PFSK-1 (cell line): ENCODE measurements around the gene HK3.

Experiments used
- FOXP2 ChIP-seq: optimal IDR thresholded peaks from 2 replicates; pipeline ENCODE3; 2011; ENCODE audit warnings: borderline replicate concordance, control low read depth, inconsistent platforms; ENCODE audit not compliant: insufficient read depth; ENCODE audit errors: extremely low read length, extremely low read depth
- POLR2AphosphoS5 ChIP-seq: IDR thresholded peaks from 2 replicates; pipeline ENCODE4 v1.6.1; 2012; ENCODE audit warnings: low read depth, mild to moderate bottlenecking, control low read depth, low read length, moderate library complexity
- SIN3A ChIP-seq: IDR thresholded peaks from 2 replicates; pipeline ENCODE4 v1.6.1; 2012; ENCODE audit warnings: mild to moderate bottlenecking, low read length, moderate library complexity, borderline replicate concordance; ENCODE audit not compliant: insufficient read depth
- TAF1 ChIP-seq: IDR thresholded peaks from 2 replicates; pipeline ENCODE4 v1.6.1; 2012; ENCODE audit warnings: low read length, control low read depth, borderline replicate concordance; ENCODE audit not compliant: insufficient read depth
- TF ChIP-seq, protein P1 (sequence below), 2 experiments: IDR thresholded peaks; 2 replicates each; pipeline versions ENCODE4 v1.6.1 to v1.8.0; 2011 to 2012; ENCODE audit warnings: low read depth in 2 of 2, low read length in 2 of 2, control low read depth in 1 of 2, inconsistent platforms in 1 of 2, mild to moderate bottlenecking in 1 of 2, moderate library complexity in 1 of 2; ENCODE audit not compliant: insufficient read depth in 1 of 2

HK3 gene

GRCh38 chr5:176901260-176902101 is 2.3 kb upstream of the HK3 start:
- TF ChIP-seq SIN3A (no peak), TAF1 (no peak)
- TF ChIP-seq, protein P1, sequence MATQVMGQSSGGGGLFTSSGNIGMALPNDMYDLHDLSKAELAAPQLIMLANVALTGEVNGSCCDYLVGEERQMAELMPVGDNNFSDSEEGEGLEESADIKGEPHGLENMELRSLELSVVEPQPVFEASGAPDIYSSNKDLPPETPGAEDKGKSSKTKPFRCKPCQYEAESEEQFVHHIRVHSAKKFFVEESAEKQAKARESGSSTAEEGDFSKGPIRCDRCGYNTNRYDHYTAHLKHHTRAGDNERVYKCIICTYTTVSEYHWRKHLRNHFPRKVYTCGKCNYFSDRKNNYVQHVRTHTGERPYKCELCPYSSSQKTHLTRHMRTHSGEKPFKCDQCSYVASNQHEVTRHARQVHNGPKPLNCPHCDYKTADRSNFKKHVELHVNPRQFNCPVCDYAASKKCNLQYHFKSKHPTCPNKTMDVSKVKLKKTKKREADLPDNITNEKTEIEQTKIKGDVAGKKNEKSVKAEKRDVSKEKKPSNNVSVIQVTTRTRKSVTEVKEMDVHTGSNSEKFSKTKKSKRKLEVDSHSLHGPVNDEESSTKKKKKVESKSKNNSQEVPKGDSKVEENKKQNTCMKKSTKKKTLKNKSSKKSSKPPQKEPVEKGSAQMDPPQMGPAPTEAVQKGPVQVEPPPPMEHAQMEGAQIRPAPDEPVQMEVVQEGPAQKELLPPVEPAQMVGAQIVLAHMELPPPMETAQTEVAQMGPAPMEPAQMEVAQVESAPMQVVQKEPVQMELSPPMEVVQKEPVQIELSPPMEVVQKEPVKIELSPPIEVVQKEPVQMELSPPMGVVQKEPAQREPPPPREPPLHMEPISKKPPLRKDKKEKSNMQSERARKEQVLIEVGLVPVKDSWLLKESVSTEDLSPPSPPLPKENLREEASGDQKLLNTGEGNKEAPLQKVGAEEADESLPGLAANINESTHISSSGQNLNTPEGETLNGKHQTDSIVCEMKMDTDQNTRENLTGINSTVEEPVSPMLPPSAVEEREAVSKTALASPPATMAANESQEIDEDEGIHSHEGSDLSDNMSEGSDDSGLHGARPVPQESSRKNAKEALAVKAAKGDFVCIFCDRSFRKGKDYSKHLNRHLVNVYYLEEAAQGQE (IDR thresholded peaks at IDR 0.05; ENCODE audit: insufficient read depth in 1 of 2, low read depth in 2 of 2, low read length in 2 of 2), result no peak

DNA sequence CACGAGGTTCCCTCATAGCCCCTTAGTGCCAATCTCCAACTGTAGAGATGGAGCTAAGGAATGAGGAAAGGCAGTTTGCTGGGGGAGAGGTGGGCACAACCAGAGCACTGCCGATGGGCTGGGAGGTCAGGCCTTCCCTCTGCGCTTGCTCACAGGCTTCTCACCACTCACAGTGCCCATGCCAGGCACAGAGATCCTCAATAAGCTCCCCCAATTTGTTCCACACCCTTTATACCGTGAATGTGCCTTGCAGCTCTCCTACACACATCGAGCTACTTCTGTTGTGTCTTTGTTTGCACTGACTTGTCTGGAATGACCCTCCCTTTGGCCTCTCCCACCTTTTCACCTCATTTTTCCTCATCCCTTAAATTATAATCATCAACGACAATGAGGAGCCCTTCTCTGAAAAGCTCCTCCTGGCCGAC is 1.6 kb upstream of the HK3 start:
- TF ChIP-seq, protein P1 (IDR thresholded peaks at IDR 0.05; ENCODE audit: insufficient read depth in 1 of 2, low read depth in 2 of 2, low read length in 2 of 2), result no peak
- TF ChIP-seq POLR2AphosphoS5 (no peak), FOXP2 (no peak), TAF1 (no peak), SIN3A (no peak)

GRCh38 chr5:176899946-176900779 is 1.0 kb upstream of the HK3 start:
- no peak for TF ChIP-seq SIN3A
- TF ChIP-seq POLR2AphosphoS5, result no peak; the same call in 1 of the 2 replicates
- TF ChIP-seq TAF1, result no peak
- TF ChIP-seq, protein P1 (IDR thresholded peaks at IDR 0.05; ENCODE audit: insufficient read depth in 1 of 2, low read depth in 2 of 2, low read length in 2 of 2), result no peak
- no peak for TF ChIP-seq FOXP2

DNA sequence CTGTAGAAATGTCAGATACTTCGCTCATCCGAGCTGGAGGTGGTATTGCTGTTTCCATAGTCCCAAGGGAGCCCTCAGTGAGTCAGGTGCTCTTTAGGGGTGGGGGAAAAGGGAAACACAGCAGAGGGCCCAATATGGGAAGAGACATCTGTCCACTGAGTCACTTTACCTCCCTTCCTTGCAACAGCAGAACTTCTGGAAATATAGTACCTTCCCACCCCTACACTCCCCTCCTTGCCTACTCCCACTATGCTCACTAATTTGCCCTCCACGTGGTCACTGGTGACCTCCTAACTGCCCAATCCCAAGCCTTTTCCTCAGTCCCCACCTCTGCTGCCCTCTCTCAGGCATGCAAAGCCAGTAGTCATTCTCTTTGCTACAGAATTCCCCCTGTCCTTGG is 1.9 kb downstream of the HK3 start:
- TF ChIP-seq FOXP2, result no peak
- TF ChIP-seq TAF1, result no peak

DNA sequence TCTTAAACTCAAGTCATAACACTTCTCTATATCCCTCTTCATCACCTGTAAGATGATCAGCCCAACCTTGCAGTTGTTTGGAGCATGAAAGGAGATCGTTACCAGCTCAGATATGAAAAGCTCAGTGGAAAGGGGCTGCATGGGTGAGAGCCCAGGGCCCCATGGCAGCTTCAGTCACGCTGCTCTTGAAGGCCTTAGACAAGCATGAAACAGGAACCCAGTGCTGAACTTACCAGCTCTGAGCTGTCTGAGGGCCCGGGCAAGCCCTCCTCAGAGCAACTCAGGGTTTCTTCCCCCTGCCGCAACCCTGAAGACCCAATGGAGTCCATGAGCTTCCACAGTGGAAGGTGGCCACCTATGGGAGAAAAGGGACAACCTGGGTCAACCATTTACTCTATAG is 3.3 kb downstream of the HK3 start:
- TF ChIP-seq, protein P1 (IDR thresholded peaks at IDR 0.05; ENCODE audit: insufficient read depth in 1 of 2, low read depth in 2 of 2, low read length in 2 of 2), result no peak
- TF ChIP-seq TAF1, result no peak
- TF ChIP-seq SIN3A, result no peak
- TF ChIP-seq POLR2AphosphoS5, result no peak
